HPDE6-E6E7 (cell line): ENCODE measurements around the gene SGSM2.

Experiments
- DNase-seq: peaks from one replicate; pipeline ENCODE4 v3.0.0; 2011; ENCODE audit warnings: missing footprints; ENCODE audit errors: extremely low spot score

The SGSM2 gene

DNA sequence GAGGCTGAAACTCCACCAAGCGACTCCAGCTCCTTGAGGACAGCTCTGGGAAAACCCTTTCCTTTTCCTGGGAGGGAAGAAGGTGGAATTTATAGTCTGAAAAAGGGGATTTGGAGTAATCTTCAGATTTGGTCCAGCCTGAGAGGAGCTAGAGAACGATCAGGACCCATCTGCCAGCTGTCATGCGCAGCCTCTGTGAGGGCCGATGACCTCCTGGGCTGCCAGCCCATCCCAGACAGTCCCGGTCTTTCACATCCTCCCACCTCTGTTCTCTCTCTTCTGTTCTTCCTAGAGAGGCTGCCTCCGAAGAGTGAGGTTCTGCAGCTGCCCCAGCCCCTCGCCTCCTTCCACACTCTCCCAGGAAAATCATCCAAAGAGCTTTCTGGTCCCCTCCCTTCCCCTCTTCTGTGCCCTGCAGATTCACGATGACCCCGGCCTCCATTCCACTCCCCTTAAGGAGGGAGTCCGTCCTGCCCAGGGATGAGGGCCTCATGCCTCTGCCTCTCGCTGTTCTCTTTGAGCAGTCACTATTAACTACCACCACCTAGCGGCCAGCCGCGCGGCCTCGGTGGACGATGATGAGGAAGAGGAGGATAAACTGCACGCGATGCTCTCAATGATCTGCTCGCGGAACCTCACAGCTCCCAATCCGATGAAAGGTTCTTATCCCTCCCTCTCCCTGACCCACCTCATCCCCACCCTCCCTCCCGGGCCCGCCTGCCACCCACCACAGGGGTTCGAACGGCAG lies 29.6 kb downstream of the SGSM2 start:
- DNase-seq, result no peak

DNA sequence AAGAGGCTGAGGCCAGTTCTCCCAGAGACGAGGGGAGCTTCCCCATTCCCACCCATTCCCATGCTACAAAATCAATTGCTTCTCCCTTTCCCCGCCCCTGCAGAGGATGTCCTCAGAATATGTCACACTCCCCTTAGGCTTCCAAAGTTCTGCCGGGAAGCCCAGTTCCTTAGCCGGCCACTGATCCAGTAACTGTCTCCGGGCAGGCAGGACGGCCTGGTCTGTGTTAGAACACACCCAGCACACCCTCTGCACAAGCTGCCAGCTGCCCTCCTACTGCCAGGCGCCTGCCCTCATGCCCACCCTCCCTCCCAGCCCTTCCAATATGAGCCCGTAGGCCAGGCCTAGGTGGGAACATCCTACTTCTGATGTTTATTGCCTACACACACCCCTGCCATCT lies 31.1 kb downstream of the SGSM2 start:
- DNase-seq, result no peak

DNA sequence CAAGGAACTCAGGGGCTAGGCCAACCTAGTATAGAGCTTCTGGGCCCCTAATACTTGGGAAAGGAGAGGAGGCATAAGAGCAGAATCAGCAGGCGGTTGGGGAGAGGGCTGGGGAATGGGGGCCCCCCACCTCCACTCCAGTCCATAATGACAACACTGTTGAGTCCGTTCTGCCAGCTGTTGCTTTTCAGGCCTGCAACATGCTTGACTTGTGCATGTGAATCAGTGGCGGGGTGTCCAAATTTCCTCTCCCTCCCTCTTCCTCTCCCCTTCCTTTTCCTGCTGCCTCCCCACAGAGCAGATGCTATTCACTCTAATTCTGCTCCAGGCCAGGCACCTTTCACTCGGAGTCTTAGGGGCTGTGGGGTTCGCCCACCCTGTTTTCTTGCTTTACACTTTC lies 31.7 kb downstream of the SGSM2 start:
- DNase-seq, result no peak

DNA sequence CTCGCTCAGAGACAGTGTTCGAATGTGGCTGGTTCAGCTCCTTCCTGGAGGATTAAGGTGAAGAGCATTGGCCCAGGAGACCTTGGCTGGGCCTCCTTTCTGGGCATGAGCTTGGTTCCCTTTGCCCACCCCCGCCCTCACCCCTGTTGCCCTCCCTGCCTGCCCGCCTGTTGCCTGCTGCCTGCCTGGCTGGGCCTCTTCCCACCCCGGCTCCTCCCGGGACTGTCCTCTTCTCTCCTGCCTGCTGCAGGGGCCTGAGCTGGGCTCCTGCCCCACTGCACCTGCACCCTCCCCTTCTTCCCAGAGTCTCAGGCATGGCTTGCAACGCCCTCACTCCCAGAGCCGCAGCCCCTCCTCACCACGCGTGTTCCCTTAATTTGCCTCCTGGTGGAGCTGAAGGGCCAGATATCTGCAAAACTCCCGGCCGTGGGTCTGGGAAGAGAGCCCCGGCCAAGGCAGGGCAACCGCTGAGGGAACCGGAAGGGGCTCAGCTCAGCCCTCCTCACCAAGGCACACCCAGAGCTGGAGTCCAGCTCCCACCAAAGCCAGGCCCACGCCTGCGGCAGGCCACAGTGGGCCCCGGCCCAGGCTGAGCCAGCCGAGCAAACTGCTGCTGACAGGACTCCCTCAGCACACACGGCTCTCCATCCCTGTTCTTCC lies 32.4 kb downstream of the SGSM2 start:
- DNase-seq, result no peak

DNA sequence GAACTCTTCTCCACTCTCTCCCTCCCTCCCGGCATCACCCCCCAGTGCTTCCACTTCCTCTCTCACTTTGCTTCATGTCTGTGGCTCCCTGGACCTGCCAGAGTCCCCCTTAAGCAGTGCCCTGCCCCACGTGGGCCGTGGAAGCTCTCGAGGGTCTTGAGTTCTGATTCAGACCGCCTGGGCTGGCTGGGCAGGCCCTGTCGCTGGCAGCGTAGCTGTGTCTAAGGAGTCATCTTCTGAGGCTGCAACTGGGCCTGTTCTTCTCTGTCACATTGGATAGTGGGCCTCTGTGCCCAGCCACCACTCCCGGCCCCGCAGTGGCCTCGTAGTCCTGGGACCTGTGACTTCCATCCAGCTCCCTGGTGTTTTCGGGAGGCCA lies 32.9 kb downstream of the SGSM2 start:
- no peak for DNase-seq

DNA sequence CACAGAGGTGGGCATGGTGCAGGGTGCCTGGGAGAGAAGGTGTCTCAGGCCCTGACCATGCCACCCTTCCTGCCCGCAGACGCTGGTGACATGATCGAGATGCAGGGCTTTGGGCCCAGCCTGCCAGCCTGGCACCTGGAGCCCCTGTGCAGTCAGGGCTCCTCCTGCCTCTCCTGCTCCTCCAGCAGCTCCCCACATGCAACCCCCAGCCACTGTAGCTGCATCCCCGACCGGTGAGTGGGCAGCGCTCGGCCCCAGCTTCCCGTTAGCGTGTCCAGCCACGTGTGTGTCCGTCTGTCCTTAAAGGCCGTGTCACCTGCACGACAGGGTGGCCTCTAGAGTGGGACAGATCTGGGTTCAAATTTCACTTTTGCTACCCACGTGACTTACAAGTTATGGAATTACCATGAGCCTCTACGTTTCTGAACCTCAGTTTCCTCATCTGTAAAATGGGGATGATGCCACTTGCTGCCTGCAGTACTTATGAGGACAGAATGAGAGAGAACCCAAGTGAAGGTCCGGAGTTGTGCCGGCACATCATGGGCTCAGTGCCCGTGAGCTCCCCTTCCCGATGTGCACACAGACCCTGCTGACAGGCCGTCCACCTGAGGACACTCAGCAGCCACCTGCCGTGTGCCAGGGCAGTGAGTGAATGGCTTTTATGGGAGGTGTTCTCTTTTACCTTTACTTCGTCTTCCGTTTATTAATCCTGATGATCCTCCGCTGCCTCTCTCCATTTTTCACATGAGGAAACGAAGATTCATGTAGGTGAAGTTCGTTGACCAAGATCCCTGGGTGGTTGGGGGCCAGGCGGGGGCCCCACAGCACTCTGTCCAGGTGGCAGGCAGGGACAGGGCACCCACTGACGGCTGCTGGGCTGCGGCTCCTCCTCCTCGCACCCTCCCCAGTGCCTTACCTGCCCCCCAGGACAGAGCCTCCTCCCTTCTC lies 34.2 kb downstream of the SGSM2 start:
- no peak for DNase-seq

DNA sequence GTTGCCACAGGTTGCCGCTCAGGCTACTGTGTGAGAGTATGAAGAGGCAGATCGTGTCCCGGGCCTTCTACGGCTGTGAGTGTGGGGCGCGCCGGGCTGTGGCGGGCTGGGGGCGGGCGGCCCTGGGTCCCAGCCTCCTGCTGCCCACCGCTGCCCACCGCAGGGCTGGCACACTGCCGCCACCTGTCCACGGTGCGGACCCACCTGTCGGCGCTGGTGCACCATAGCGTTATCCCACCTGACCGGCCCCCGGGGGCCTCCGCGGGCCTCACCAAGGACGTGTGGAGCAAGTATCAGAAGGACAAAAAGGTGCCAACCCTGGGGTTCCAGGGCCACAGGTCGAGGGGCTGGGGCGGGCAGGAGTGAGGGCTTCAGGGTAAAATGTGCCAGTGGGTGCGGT lies 34.9 kb downstream of the SGSM2 start:
- DNase-seq, result no peak

DNA sequence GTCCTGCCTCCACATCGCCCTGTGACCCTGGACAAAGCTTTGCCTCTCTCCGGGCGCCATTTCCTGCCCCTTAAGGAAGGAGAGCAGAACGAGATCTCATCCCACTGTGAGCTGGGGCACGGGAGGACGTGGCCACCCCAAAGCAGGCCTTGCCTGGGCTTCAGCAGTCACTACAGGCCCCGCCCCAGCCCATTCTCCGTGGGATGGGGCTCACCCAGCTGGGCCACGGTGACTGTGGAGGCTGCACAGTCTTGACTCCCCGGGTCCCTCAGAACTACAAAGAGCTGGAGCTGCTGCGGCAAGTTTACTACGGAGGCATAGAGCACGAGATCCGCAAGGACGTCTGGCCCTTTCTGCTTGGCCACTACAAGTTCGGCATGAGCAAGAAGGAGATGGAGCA lies 35.4 kb downstream of the SGSM2 start:
- no peak for DNase-seq

DNA sequence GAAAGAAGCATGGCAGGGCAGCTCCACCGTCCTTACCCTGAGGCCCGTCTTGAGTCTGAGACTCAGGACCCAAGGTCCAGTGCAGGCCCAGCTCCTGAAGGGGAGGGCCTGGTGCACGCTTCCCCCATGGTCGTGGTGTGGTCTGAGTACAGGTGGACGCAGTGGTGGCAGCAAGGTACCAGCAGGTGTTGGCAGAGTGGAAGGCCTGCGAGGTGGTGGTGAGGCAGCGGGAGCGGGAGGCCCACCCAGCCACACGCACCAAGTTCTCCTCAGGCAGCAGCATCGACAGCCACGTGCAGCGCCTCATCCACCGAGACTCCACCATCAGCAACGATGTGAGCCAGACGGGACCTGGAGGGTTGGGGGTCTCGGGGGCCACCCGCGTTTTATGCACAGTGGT lies 35.9 kb downstream of the SGSM2 start:
- no peak for DNase-seq

DNA sequence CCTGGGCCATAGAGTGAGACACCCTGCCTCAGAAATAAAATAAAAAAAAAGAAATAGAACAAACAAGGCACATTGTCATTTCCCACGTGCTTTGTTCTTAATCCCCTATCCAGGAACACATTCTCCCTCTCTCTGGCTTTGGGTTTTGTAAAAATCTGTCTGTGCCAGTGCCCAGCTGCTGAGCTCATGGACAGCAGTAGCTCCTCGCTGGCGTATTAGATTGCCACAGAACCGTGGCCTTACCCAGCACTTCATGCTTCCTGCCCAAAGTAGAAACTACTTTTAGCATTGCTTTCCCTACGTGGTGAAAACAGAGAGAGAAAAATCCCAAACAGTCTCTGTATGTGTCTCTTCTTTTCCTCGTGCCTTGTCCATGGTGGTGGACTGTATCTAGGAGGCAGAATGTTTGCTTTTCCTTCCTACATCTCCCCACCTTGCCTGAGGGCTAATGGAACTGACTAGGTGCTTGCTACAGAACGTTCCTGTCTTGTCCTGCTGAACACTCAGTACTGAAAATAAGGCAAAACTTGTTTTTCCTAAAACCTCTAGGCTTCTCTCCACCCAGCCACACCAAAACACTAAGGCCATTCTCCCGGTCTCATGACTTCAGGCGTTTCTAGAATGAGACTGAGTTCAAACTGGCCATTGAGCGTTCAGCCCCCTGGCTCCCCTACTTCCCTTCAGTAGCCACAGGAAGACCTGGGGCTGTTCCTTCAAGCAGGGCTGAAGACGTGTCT lies 37.4 kb downstream of the SGSM2 start:
- DNase-seq, result no peak

DNA sequence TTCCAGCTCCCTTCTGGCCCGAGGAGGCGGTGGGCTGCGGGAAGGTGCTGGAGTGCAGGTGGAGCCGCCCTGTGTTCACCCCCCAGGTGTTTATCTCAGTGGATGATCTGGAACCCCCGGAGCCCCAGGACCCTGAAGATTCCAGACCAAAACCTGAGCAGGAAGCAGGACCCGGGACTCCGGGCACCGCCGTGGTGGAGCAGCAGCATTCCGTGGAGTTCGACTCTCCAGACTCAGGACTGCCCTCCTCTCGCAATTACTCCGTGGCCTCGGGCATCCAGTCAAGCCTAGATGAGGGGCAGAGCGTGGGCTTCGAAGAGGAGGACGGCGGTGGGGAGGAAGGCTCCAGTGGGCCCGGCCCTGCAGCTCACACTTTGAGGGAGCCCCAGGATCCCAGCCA lies 38.1 kb downstream of the SGSM2 start:
- no peak for DNase-seq

DNA sequence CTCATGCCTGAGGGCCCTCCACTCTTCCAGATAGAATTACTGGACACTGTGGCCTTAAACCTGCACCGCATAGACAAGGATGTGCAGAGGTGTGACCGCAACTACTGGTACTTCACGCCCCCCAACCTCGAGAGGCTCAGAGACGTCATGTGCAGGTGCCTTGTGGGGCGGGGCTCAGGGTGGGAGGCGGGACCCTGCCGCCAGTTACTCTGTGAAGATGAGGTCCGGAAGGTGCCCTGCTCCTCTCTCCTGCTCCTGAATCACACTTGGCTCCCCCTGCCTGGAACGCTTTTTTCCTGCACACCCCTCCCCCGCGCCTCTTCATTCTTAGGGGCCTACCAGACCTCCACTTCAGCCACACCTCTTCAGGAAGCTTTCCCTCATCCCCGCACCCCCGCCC lies 38.8 kb downstream of the SGSM2 start:
- DNase-seq, result no peak

DNA sequence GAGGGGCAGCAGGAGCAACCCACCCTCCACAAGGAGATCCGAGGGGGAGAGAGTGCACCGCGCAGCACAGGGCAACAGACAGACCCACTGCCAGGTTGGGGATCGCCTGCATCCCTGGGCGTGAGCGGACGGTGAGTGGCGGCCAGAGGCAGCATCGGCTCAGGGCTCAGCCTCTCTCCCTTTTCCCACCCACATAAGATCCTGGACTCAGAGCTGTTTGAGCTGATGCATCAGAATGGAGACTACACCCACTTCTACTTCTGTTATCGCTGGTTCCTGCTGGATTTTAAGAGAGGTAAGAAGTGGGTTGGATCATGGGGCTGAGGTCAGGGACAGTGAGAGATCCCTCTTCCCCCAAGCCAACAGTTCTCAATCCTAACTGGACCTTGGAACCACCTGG lies 40.4 kb downstream of the SGSM2 start:
- DNase-seq, result no peak

DNA sequence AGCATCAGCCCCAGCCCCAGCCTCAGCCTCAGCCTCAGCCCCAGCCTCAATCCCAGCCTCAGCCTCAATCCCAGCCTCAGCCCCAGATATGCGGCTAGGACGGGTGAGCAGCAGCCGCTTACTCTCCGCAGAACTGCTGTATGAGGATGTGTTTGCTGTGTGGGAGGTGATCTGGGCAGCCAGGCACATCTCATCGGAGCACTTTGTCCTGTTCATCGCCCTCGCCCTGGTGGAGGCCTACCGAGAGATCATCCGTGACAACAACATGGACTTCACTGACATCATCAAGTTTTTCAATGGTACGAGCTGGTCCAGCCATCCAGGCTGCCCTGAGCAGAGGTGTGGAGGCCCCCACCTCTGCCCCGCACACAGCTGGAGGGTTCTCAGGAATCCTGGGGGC lies 41.6 kb downstream of the SGSM2 start:
- no peak for DNase-seq

DNA sequence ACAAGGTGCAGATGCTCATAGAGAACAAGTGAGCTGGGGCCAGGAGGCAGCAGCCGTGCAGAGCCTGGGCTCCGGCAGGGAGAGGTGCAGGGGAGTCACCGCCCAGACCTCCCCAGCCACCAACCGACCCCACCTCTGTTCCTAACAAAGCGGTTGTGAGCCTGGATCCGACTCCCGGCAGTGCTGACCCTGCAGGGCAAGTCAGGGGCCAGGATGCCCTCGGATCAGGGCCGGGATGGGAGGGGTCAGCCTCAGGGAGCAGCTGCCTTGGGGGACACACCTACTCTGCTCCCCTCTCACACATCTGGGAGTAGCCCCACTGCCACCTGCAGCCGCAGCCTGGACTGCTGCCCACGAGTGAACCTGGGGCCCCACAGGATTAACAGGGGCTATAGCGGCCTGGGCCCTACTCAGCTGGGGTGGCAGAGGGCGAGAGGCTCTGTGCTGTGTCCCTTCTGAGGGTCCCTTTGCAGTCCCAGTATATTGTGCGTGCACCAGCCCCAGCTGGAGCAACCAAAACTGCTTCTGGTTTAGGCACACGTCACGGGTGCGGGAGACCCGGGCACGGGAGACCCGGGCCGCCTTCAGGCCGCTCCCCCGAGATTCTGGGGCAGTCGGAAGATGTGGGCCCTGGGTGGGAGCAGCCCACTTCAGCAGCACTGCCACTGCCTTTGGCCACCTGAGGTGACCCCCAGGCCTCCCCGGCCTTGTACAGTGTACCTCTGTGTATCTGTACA lies 42.4 kb downstream of the SGSM2 start:
- DNase-seq, result no peak

DNA sequence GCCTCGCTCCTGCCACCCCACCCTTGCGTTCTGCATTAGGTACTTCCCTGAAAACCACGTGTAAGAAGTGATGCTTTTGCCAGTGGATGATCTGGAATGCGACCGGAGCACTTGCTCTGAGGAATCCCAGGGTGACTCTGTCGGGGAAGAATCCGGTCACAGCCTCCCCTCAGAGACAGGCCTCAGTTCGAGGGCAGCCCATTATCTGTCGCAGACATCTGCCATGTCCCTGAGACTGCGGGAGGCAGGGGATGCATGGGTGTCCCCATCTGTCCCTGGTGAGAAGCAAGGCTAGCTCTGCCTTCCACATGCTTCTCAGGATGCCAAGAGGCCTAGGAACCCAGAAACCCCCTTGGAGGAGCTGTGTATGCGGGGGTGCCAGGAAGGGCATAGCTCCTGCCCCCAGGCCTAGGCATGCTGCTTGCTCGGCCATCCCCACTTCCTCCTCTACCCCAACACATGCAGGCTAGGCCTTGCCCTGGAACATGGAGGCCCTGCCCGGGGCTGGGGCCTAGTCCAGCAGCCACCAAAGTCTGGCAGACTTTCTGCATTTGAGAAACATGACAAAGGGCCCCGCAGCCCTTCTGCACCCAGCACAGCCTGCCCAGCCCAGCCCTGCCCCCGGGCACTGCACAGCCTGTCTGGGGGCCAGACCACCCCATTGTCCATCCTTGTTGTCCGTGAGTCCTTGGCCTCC lies 43.1 kb downstream of the SGSM2 start:
- no peak for DNase-seq

DNA sequence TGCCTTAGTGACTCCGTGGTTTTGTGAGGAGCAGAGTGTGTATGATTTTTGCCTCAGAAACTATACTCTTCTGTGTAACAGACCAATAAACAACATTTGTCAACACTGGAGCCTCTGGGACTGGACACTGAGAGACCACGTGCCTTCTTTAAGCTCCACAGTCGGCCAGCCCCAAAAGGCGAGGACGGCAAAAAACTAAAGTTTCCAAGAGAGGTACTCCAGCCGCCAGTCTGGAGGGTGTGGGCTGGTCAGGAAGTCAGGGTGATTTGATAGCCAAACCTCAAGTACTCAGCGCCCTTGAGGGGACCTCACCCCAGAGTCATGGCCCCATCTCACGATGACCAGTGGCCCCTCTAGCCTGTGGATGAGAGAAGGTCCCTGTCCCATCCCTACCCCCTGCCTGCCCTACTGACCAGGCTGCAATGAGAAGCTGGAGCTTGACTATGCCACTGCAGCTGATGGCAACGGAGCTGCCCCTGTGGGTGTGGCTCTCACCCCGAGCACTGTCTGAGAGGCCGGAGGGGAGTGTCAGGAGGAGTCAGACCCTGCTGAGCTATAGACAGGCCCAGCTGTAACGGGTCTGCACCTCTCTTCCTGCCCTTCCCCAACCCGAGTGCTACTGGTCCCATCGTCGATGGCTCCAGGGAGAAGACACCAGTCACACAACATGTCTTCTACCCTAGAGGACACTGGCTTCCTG lies 43.8 kb downstream of the SGSM2 start:
- no peak for DNase-seq

DNA sequence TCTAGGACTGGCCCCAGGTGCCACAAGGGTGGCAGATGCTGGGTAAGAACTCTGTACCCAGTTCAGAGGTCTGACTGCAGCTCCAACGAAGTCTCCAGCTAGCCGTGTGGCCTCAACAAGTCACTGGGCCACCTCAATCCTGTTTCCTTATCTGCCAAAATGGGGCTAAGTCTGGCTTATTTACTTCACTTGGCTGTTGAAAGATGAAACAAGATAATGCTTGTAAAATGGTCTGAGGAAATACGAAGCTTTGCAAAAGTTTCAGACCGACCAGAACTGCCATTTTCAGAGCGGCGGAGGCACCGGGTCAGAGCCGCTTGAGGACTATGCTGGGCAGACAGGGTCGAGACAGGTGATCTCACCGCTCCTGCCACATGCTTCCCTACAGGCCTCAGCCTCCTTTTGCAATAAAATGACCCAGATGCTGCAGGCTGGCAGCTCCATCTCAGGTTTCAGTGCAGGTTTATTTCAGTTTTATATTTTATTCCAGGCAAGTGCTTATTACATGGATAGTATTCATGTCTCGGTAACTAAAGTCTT lies 46.4 kb downstream of the SGSM2 start:
- no peak for DNase-seq

DNA sequence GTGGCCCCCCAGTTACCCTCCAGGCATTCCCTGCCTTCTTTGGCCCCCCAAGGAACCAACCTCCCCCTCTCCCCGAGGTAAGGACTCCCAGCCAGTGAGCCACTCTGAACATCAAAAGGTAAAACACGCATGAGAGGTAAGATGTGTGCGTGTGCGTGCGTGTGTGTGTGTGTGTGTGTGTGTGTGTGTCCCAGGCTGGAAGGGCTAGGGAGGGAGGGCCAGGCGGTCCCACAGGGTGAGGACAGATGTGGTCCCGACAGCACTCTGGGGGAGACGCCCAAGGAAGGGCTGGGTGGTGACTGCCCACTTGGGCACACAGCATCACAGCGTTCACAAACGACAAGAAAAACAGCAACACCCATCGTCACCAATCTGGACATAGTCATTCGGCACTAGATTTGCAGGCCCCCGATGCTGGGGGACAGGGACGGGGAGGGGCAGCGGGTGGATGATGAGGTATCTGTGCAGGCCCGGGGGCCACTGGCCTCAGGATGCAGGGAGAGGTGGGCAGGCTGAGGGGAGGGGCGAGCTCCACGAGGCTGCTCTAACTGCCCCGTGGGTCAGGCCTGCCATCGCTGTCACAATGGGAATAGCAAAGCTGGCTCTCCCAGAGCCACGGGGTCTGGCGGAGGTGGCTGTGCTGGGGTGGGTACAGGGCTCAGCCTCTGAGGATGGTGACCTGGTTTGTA lies 47.3 kb downstream of the SGSM2 start:
- DNase-seq, result no peak
